ENCODE measurements around the gene ITSN1.
"Not testable (repeated sequence)": the region's sequence is repeated elsewhere in the genome, so short reads cannot be mapped to it uniquely, and the experiment has no call there.

The ITSN1 gene

GRCh38 chr21:33867868-33868267, 225.6 kb downstream of the ITSN1 start:
- not testable (repeated sequence) for DNase-seq

- DNase-seq = no peak
Measured at GRCh38 chr21:33869873-33870272, 227.6 kb downstream of the ITSN1 start.

GRCh38 chr21:33870768-33871167, 228.5 kb downstream of the ITSN1 start:
- DNase-seq = no peak

- DNase-seq = no peak
Measured at GRCh38 chr21:33871171-33871570, 228.9 kb downstream of the ITSN1 start.

- no peak for DNase-seq
Measured at GRCh38 chr21:33872881-33873515, 230.7 kb downstream of the ITSN1 start.

- no peak for DNase-seq
Measured at GRCh38 chr21:33874161-33874560, 231.9 kb downstream of the ITSN1 start.

GRCh38 chr21:33875026-33875695, 232.9 kb downstream of the ITSN1 start:
- DNase-seq = no peak

- DNase-seq = no peak
Measured at GRCh38 chr21:33878824-33879223, 236.5 kb downstream of the ITSN1 start.

GRCh38 chr21:33880626-33881025, 238.3 kb downstream of the ITSN1 start:
- no peak for DNase-seq

- no peak for DNase-seq
Measured at GRCh38 chr21:33881689-33882440, 239.6 kb downstream of the ITSN1 start.

- no peak for DNase-seq
Measured at GRCh38 chr21:33883118-33883517, 240.8 kb downstream of the ITSN1 start.

GRCh38 chr21:33884376-33885171, 242.3 kb downstream of the ITSN1 start:
- DNase-seq = no peak

- DNase-seq = no peak
Measured at GRCh38 chr21:33885172-33885514, 242.8 kb downstream of the ITSN1 start.

GRCh38 chr21:33886321-33886720, 244.0 kb downstream of the ITSN1 start:
- no peak for DNase-seq

GRCh38 chr21:33890187-33890586, 247.9 kb downstream of the ITSN1 start:
- no peak for DNase-seq

- no peak for DNase-seq
Measured at GRCh38 chr21:33892853-33893252, 250.6 kb downstream of the ITSN1 start.

GRCh38 chr21:33893917-33894316, 251.6 kb downstream of the ITSN1 start:
- DNase-seq = no peak

GRCh38 chr21:33894736-33895288, 252.5 kb downstream of the ITSN1 start:
- peak; percentile 77 for DNase-seq

GRCh38 chr21:33895356-33895755, 253.1 kb downstream of the ITSN1 start:
- no peak for DNase-seq

- DNase-seq = no peak
Measured at GRCh38 chr21:33896691-33897090, 254.4 kb downstream of the ITSN1 start.

- no peak for DNase-seq
Measured at GRCh38 chr21:33897098-33897497, 254.8 kb downstream of the ITSN1 start.

- no peak for DNase-seq
Measured at GRCh38 chr21:33897739-33898138, 255.4 kb downstream of the ITSN1 start.

GRCh38 chr21:33898586-33898985, 256.3 kb downstream of the ITSN1 start:
- DNase-seq = no peak
